ENCODE data around the gene ARID1B. TPM values are rescaled to one million over a fixed set of nuclear protein-coding genes. Genes with fewer than 3 reads are reported as not detected.

Gene ARID1B
- total and polyA plus RNA-seq, 8 donors, result 16.2 to 68.0 (median 42.5) TPM

DNA sequence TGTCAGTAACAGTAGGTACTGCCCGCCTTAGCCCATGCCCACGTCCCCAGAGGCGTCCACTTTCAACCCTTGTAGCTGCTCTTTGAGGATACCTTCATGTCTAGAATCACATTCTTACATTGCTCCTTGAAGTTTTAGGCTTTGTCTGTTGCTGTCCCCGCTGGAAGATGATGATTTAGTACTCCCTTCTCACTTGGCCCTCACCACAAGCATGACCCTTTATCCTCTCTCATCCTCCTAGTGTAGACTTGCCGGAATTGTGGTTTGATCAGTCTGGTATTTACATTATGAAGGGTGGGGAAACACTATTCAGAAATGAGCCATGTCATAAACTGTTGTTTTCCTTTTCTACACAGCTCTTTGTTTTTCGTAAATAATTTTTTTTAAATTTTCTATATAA lies 87.4 kb downstream of the ARID1B start:
- WGBS, 2 donors, result 62 to 85% methylated on average over 6 of the region's 6 CpGs
- intact Hi-C loops (cut with DNase I), result no loop called here
- FAIRE-seq, result no peak

DNA sequence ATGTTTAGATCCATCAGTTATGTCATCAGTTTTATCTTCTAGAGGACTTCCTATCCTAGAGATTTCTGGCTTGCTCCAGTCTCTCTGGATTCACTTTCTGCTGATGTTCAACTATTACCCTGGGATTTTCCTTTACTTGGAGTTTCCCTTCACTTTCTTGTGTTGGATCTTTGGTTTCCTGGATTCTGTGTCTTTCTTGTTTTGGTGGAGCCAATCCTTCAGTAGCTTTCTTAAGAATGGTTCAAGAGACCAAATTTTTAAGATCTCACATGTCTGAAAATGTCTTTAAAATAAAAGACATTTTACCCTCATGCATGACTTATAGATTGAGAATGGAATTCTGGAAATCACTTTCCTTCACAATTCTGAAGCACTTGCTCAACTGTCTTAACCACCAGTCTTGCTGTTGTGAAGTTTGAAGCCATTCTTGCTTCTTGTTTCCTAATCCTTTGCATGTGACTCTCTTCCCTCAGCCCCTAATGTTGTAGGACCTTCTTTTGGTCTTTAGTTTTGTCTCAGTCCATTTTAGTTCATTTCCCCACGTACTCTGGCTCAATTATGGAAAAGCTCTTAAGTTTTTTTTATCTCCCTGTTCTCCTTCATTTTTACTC lies 87.9 kb downstream of the ARID1B start:
- H3K27ac ChIP-seq, result no peak overlapping the region
- H3K27me3 ChIP-seq, result no peaks in the 10 kb centered on the region
- no peak for FAIRE-seq
- H3K36me3 ChIP-seq, result no peaks in the 10 kb centered on the region
- 87 to 97% methylated on average over 1 of the region's 1 CpG for WGBS, 2 donors
- ATAC-seq, result peak in 1 of 4 donors; percentile 21
- intact Hi-C loops (cut with DNase I), result no loop called here
- DNase-seq, result no peak
- no peaks in the 10 kb centered on the region for H3K9me3 ChIP-seq
- TF ChIP-seq, protein P1, sequence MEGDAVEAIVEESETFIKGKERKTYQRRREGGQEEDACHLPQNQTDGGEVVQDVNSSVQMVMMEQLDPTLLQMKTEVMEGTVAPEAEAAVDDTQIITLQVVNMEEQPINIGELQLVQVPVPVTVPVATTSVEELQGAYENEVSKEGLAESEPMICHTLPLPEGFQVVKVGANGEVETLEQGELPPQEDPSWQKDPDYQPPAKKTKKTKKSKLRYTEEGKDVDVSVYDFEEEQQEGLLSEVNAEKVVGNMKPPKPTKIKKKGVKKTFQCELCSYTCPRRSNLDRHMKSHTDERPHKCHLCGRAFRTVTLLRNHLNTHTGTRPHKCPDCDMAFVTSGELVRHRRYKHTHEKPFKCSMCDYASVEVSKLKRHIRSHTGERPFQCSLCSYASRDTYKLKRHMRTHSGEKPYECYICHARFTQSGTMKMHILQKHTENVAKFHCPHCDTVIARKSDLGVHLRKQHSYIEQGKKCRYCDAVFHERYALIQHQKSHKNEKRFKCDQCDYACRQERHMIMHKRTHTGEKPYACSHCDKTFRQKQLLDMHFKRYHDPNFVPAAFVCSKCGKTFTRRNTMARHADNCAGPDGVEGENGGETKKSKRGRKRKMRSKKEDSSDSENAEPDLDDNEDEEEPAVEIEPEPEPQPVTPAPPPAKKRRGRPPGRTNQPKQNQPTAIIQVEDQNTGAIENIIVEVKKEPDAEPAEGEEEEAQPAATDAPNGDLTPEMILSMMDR (IDR thresholded peaks at IDR 0.05), result no peak
- peaks cover 0 to 6% (median 4%) of the 10 kb centered on the region in 3 donors for H3K4me1 ChIP-seq
- no peak overlapping the region for H3K4me3 ChIP-seq

More for the DNA sequence above, 87.4 kb downstream of the ARID1B start:
- peak in 2 of 4 donors; percentile 44 to 59 for ATAC-seq
- Histone ChIP-seq H3K36me3 (no peaks in the 10 kb centered on the region), H3K9me3 (no peaks in the 10 kb centered on the region), H3K27me3 (no peaks in the 10 kb centered on the region), H3K27ac (no peak overlapping the region), H3K4me1 (peaks cover 0 to 10% (median 6%) of the 10 kb centered on the region in 3 donors), H3K4me3 (no peak overlapping the region)
- DNase-seq, result no peak
- TF ChIP-seq, protein P1 (IDR thresholded peaks at IDR 0.05), result no peak

- no peak for FAIRE-seq
- Histone ChIP-seq H3K9me3 (no peaks in the 10 kb centered on the region), H3K4me3 (no peak overlapping the region), H3K4me1 (peaks cover 0 to 6% (median 4%) of the 10 kb centered on the region in 3 donors), H3K27ac (no peak overlapping the region), H3K27me3 (no peaks in the 10 kb centered on the region), H3K36me3 (no peaks in the 10 kb centered on the region)
- TF ChIP-seq, protein P1 (IDR thresholded peaks at IDR 0.05), result no peak
- DNase-seq, result no peak
- WGBS, 2 donors, result 77 to 78% methylated on average over 10 of the region's 10 CpGs
- intact Hi-C loops (cut with DNase I), result no loop called here
- peak in 3 of 4 donors; percentile 45 to 69 (median 61) for ATAC-seq
Measured at GRCh38 chr6:156866220-156867015, 89.2 kb downstream of the ARID1B start.

DNA sequence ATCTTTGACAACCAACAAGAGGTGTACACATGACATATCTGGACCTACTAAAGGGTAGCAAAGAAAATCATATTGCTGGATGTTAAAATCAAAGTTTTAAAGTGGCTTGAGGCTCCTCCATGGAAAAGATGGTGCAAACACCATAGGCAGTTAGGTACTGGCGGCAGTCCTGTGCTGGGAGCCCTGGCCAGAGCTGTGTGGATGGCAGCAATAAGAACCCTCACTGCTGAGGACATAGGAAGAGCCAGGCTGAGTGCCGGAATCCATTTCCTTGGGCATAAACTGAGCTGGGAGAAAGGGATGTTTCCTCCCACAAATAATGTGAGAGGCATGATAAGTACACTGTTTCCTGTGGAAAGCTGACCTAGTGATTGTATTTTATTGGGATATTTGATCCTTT lies 89.9 kb downstream of the ARID1B start:
- Histone ChIP-seq H3K4me3 (no peak overlapping the region), H3K27ac (no peak overlapping the region)
- 95 to 98% methylated on average over 2 of the region's 2 CpGs for WGBS, 2 donors

More for the DNA sequence above, 89.9 kb downstream of the ARID1B start:
- no peak for DNase-seq
- Histone ChIP-seq H3K36me3 (no peaks in the 10 kb centered on the region), H3K27me3 (no peaks in the 10 kb centered on the region), H3K4me1 (peaks cover 0 to 6% (median 4%) of the 10 kb centered on the region in 3 donors), H3K9me3 (no peaks in the 10 kb centered on the region)
- FAIRE-seq, result no peak
- ATAC-seq, result no peak
- TF ChIP-seq, protein P1 (IDR thresholded peaks at IDR 0.05), result no peak
- intact Hi-C loops (cut with DNase I), result no loop called here

Data from pancreas (tissue), 10 donors.